ENCODE results near the gene UGT1A8.

Gene UGT1A8

DNA sequence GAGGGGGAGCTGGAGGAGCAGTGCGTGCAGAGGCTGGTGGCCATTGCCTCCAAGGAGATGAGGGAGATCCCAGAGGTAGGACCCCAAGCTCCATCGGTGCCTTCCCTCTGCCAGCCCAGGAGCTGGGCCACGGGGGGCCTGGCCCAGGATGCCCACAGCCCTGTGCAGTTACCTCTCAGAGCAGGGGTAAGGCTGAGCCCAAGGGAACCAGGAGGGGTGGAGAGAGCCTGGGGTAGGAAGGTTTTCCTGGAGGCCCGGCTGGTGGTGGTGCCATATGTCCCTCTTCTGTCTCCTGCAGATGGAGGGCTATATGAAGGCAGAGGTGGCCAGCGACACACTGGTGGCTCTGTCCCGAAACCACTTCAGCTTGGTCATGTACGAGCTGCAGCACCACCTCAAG is 172.1 kb downstream of the UGT1A8 start:
- Histone ChIP-seq H3K27ac (no peak overlapping the region), H3K4me3 (ENCODE audit: low read depth, low read length) (no peak overlapping the region), H3K36me3 (replicated peaks) (no peaks in the 10 kb centered on the region), H3K27me3 (replicated peaks) (no peaks in the 10 kb centered on the region)
- DNase-seq: no peak
- TF ChIP-seq, protein P1, sequence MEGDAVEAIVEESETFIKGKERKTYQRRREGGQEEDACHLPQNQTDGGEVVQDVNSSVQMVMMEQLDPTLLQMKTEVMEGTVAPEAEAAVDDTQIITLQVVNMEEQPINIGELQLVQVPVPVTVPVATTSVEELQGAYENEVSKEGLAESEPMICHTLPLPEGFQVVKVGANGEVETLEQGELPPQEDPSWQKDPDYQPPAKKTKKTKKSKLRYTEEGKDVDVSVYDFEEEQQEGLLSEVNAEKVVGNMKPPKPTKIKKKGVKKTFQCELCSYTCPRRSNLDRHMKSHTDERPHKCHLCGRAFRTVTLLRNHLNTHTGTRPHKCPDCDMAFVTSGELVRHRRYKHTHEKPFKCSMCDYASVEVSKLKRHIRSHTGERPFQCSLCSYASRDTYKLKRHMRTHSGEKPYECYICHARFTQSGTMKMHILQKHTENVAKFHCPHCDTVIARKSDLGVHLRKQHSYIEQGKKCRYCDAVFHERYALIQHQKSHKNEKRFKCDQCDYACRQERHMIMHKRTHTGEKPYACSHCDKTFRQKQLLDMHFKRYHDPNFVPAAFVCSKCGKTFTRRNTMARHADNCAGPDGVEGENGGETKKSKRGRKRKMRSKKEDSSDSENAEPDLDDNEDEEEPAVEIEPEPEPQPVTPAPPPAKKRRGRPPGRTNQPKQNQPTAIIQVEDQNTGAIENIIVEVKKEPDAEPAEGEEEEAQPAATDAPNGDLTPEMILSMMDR (IDR thresholded peaks at IDR 0.05; ENCODE audit: low read depth, low read length, missing control alignments): no peak
- in situ Hi-C loops (cut with HindIII; ENCODE audit: low pct_ligation_motif_present, low sequenced_read_pairs): no loop called here

DNA sequence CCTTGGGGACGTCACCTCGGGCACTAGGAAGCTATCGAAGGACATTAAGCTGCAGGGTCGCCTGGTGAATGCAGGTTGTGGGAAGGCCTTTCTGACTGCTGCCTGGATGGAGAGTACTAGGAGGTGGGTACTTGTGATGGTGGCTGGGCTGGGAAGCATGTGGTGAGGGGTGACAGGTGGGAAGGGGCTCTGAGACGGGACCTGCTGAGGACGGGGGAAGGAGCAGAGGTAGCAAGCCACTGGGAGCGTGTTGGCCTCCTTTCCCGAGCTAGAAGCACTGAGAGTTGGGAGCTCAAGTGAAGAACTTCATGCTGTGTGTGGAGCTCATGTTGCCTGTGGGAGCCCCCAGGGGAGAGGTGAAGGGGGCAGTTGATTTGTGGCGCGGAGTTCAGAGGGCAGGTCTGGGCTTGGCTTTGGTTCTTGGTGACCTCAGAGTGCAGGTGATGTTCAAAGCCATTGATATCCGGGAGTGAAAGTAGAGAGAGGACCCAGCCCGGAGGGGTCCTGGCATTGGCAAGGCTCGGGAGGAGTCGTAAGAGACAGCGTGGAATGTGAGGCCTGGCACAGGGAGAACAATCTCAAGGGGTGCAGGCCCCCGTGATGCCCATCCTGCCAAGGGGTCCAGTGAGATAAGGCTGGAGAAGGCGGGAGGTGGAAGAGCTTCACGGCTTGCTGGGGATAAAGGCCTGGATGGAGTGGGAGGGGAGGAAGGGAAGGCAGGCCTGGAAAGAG is 173.9 kb downstream of the UGT1A8 start:
- no peaks in the 10 kb centered on the region for H3K36me3 ChIP-seq (replicated peaks)
- DNase-seq: no peak
- no peaks in the 10 kb centered on the region for H3K27me3 ChIP-seq (replicated peaks)
- H3K4me3 ChIP-seq (ENCODE audit: low read depth, low read length): no peak overlapping the region
- in situ Hi-C loops (cut with HindIII; ENCODE audit: low pct_ligation_motif_present, low sequenced_read_pairs): no loop called here
- TF ChIP-seq, protein P1 (IDR thresholded peaks at IDR 0.05; ENCODE audit: low read depth, low read length, missing control alignments): no peak
- H3K27ac ChIP-seq: no peak overlapping the region

DNA sequence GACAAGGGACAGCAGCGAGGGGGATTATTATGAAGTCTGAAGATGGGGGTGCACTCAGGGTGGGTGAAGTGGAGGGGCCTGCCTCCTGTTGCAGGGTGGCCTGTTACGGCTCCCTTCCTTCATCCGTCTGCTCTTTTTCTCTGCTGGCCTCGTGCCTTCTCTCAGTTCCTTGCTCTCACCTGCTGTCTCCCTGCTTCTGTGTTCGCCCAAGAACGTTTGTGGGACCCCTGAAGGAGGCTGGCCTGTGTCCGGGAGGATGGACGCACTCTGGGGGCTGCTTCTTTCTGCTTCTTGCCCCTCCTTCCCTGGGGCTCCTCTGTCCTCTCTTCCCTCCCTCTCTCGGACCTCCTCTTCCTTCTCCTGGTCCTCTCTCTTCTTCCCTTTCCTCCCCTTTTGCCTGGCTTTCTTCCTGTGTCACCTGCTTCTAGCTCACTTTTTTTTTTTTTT is 174.5 kb downstream of the UGT1A8 start:
- no peak overlapping the region for H3K27ac ChIP-seq
- in situ Hi-C loops (cut with HindIII; ENCODE audit: low pct_ligation_motif_present, low sequenced_read_pairs): no loop called here
- H3K4me3 ChIP-seq (ENCODE audit: low read depth, low read length): no peak overlapping the region
- TF ChIP-seq, protein P1 (IDR thresholded peaks at IDR 0.05; ENCODE audit: low read depth, low read length, missing control alignments): no peak
- H3K27me3 ChIP-seq (replicated peaks): no peaks in the 10 kb centered on the region
- no peaks in the 10 kb centered on the region for H3K36me3 ChIP-seq (replicated peaks)
- DNase-seq: no peak

DNA sequence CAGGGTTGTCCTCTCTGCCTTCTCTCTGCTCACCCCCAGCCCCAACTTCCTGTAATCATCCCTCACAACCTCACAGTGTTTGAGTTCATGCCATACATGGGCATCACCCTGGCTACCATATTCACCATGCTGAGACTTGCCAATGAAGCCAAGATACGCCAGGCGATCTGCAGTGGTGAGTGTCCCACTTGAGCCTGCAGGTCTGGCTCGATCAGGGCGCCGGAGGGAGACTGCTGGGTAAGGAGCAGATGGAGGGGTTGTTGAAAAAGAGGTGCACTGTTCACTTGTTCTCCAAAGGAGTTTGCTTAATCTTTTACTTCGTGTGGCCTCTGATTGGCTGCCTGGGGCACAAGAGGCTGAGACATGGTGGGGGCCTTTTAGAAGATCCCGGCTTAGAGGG is 175.3 kb downstream of the UGT1A8 start:
- Histone ChIP-seq H3K4me3 (ENCODE audit: low read depth, low read length) (no peak overlapping the region), H3K27me3 (replicated peaks) (no peaks in the 10 kb centered on the region), H3K27ac (no peak overlapping the region), H3K36me3 (replicated peaks) (no peaks in the 10 kb centered on the region)
- in situ Hi-C loops (cut with HindIII; ENCODE audit: low pct_ligation_motif_present, low sequenced_read_pairs): no loop called here
- TF ChIP-seq, protein P1 (IDR thresholded peaks at IDR 0.05; ENCODE audit: low read depth, low read length, missing control alignments): no peak
- no peak for DNase-seq

DNA sequence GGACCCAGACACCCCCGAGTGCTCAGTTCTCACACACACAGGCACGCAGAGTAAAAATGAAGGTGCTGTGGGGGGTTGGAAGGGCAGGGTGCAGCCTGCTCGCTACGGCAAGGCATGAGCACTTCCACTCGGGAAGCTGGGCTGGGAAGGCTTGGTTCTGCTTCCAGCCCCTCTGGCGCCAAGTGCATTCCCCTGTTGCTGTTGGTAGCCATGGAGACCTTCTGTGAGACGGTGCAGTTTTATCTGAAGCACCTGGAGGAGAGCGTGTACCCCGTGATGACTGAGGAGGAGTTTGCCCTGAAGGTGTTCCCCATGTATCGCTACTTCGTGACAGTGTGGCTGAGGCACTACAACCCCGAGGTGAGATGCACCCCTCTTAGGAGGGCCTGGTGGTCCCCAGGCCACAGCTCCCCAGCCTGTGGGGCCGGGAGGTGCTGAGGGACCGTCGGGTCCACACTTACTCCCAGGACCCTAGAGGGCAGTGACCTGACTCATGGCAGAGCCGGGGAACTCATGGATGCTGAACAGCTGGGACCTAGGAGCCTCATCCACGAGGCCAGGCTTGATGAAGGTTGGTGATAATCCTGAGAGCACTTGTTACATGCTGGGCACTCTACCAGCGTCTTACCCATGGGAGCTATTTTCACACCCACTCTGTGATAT is 176.2 kb downstream of the UGT1A8 start:
- Histone ChIP-seq H3K27ac (no peak overlapping the region), H3K36me3 (replicated peaks) (no peaks in the 10 kb centered on the region), H3K4me3 (ENCODE audit: low read depth, low read length) (no peak overlapping the region), H3K27me3 (replicated peaks) (no peaks in the 10 kb centered on the region)
- TF ChIP-seq, protein P1 (IDR thresholded peaks at IDR 0.05; ENCODE audit: low read depth, low read length, missing control alignments): no peak
- in situ Hi-C loops (cut with HindIII; ENCODE audit: low pct_ligation_motif_present, low sequenced_read_pairs): no loop called here
- no peak for DNase-seq
